Breast epithelium (tissue), 3 donors: ENCODE measurements around the gene DCAF15.

Experiments used
- POLR2A ChIP-seq: fragments of 450-650 bp; IDR thresholded peaks from one replicate; pipeline ENCODE4 v1.6.1; 2016; ENCODE audit warnings: antibody characterized with exemption, mild to moderate bottlenecking, moderate library complexity
- POLR2AphosphoS5 ChIP-seq, 3 donors: sonication (generic); formaldehyde crosslinking; IDR thresholded peaks; one replicate each; pipeline ENCODE4 v1.6.1; 2017; ENCODE audit warnings: antibody characterized with exemption in 3 of 3
- TF ChIP-seq, protein P1 (sequence below), 3 donors: fragments of 450-650 bp; IDR thresholded peaks; one replicate each; pipeline ENCODE4 v1.5.1; 2016 to 2017; ENCODE audit warnings: antibody characterized with exemption in 3 of 3, mild to moderate bottlenecking in 3 of 3, moderate library complexity in 3 of 3

DNA sequence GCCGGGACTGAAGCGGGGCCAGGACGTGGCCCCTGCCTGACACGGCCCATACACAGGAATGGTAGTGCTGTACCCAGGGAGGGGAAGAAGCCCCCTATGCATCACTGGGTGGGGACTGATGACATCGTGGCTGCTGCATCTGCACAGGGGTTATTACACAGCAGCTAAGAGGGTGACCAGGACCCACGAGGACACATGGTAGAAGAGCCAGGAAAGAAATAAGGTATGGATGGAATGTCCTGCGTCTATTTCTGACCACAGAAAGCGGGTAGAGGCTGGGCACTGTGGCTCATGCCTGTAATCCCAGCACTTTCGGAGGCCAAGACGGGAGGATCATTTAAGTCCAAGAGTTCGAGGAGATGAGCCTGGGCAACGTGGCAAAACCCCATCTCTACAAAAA lies 24.1 kb downstream of the DCAF15 start:
- TF ChIP-seq, protein P1, sequence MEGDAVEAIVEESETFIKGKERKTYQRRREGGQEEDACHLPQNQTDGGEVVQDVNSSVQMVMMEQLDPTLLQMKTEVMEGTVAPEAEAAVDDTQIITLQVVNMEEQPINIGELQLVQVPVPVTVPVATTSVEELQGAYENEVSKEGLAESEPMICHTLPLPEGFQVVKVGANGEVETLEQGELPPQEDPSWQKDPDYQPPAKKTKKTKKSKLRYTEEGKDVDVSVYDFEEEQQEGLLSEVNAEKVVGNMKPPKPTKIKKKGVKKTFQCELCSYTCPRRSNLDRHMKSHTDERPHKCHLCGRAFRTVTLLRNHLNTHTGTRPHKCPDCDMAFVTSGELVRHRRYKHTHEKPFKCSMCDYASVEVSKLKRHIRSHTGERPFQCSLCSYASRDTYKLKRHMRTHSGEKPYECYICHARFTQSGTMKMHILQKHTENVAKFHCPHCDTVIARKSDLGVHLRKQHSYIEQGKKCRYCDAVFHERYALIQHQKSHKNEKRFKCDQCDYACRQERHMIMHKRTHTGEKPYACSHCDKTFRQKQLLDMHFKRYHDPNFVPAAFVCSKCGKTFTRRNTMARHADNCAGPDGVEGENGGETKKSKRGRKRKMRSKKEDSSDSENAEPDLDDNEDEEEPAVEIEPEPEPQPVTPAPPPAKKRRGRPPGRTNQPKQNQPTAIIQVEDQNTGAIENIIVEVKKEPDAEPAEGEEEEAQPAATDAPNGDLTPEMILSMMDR (IDR thresholded peaks at IDR 0.05): no peak
- no peak for TF ChIP-seq POLR2AphosphoS5 (IDR thresholded peaks at IDR 0.05)
- TF ChIP-seq POLR2A: no peak
